HG03378 (cell line): ENCODE measurements around the gene PRKCQ.
"Not testable (repeated sequence)": the region's sequence is repeated elsewhere in the genome, so short reads cannot be mapped to it uniquely, and the experiment has no call there.

Experiments
- ATAC-seq: cut with Tn5 transposase; IDR thresholded peaks from one replicate; pipeline ENCODE4 v1.9.1; 2021; ENCODE audit warnings: mild to moderate bottlenecking, moderate library complexity; ENCODE audit not compliant: unreplicated experiment

The PRKCQ gene

GRCh38 chr10:6393168-6393567, 186.9 kb downstream of the PRKCQ start:
- no peak for ATAC-seq

DNA sequence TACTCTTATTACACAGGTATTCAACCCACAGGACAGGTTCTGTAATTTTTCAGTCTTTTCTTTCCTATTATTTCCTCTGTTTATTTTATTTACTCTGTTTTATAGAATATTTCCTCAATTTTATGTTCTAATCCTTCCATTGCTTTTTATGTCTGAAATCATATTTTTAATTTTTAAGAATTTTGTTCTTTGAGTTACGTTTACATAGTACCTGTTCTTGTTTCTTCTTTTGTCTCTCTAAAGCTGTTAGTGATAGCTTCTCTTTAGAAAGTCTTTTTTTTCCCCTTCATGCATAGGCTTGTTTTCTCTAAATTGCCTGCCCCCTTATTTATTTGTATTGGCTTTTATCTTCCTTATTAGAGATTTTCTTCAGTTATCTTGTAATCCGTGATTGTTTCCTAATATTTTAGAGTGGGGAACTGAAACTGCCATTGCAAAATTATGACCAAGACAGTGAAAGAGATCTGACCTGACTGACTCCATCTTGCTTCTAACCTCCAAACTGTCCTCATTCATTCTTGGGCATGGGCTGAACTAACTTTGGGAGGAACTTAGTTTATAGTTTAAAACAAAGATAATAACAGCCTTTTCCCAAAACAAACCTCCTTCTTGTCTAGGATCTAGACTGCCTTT, 189.7 kb downstream of the PRKCQ start:
- no peak for ATAC-seq

DNA sequence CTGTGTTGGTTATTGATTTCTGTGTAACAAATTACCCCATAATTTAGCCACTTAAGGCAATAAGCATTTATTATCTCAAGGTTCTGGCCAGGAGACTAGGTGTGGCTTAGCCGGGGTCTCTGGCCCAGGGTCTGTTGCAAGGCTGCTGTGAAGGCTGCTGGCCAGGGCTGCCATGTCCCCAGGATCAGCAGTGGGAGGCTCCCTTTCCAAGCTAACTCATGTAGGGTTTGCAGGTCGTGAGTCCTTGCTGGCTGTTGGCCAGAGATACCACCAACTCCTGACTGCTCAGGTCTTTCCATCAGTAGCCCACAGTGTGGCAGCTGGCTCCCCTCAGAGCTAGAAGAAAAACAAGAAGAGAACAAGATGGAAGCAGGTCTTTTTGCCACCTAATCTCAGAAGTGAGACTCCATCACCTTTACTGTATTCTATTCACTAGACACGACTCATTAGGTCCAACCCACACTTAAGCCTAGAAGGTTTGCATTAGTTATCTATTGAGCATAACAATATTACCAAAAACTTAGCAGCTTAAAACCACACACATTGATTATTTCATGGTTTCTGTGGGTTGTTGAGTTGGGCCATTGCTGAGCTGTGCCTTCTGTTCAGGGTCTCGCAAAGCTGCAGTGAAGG, 191.7 kb downstream of the PRKCQ start:
- ATAC-seq = no peak

GRCh38 chr10:6386960-6387359, 193.1 kb downstream of the PRKCQ start:
- no peak for ATAC-seq

GRCh38 chr10:6386346-6386745, 193.7 kb downstream of the PRKCQ start:
- ATAC-seq = no peak

DNA sequence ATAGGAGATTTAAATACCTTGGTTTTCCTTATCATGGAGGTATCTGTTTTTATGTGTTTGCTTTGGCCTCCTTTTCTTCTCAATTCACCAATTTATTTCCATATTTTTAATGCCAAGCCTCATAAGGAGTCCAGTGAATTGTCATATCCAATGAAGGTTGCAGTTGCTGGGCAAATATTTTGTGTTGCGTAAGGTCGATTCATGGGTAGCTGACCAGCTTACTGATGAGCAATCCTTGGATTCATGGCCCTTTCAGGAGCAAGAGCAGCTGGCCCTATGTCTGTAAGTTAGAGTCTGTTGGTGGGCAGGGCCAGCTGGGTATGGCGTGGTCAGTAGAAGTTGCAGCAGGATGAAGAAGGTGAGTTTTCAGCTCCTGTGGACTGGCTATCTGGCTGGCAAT, 194.4 kb downstream of the PRKCQ start:
- no peak for ATAC-seq

DNA sequence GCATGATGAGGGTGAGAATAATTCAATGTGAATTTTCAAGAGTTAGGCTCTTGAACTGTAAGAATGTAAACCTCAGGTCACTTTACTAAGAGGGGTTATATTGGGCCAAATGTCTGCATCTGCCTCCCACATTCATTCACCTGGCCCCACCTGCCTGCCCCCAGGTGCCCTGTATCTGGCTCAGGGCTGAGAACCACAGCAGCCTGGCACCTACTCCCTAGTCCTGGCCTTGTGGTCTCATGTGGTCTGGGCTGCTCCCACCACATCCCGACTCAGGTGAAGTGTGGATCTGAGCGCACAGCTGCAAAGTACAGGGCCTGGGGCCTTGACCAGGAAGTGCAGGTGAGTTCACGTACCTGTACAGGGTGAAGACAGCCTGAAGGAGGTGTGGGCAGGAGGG, 195.2 kb downstream of the PRKCQ start:
- ATAC-seq = no peak

GRCh38 chr10:6384031-6384430, 196.0 kb downstream of the PRKCQ start:
- no peak for ATAC-seq

- no peak for ATAC-seq
Measured at GRCh38 chr10:6383096-6383812, 196.8 kb downstream of the PRKCQ start.

- ATAC-seq = no peak
Measured at GRCh38 chr10:6382081-6382480, 198.0 kb downstream of the PRKCQ start.

- not testable (repeated sequence) for ATAC-seq
Measured at GRCh38 chr10:6380478-6380877, 199.6 kb downstream of the PRKCQ start.

GRCh38 chr10:6379015-6379776, 200.9 kb downstream of the PRKCQ start:
- ATAC-seq = no peak
